Measurements from ENCODE around the gene AP5B1. TPM values are rescaled to one million over a fixed set of nuclear protein-coding genes. Genes with fewer than 3 reads are reported as not detected.
A peak's percentile ranks its signal among the peaks of the same experiment; 100 is the strongest.

AP5B1 gene, protein sequence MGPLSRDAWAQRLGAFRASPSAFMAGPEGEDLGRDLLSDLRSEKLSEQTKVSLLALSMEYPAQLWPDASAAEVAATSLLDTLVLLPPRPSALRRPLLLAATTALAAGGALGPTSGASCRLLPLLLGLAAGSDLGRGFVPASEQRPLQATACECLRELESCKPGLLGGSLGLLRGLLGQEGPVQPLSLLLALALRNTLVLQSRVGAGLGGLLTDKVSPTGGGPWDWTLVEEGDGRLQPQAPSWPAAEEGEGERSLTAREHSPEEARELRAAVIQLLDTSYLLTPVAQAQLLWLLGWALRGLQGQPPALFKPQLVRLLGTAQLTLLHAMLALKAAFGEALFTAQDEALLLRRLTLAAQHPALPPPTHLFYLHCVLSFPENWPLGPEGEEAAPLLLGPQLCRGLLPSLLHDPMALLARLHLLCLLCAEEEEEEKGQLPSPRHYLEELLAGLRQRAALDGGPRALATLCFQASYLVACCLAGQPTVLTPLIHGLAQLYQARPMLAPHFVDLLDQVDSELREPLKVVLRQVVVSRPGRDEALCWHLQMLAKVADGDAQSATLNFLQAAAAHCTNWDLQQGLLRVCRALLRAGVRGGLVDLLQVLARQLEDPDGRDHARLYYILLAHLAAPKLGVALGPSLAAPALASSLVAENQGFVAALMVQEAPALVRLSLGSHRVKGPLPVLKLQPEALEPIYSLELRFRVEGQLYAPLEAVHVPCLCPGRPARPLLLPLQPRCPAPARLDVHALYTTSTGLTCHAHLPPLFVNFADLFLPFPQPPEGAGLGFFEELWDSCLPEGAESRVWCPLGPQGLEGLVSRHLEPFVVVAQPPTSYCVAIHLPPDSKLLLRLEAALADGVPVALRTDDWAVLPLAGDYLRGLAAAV
- 11.5 and 14.4 TPM in 2 replicates for total RNA-seq (ENCODE audit: low replicate concordance)

DNA sequence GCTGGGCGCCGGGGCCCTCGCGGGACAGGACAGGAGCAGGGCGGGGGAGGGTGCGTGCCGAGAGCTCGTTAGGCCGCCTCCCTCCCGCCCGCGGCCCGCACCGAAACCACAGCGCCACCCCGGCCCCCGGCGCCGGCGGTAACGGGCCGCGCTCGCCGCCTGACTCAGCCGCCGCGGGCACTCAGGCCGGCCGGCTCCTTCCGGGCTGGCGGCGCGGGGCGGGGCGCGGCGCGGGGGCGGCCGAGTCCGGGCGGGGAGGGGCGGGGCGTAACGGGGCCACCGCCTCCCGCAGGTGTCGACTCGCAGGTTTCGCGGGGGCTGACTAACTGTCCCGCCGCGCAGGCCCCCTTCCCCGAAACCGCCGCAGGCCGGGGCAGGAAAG lies at the start of gene AP5B1:
Gene AP5B1 (minus strand): TSS at position 207 of the 382 bp plus-strand sequence. CDS start 385 bp downstream, outside the sequence.
- peak within 1 kb of the TSS; percentile 96 for H3K4me3 ChIP-seq (ENCODE audit: low read depth, low read length)
- TF ChIP-seq, protein P1, sequence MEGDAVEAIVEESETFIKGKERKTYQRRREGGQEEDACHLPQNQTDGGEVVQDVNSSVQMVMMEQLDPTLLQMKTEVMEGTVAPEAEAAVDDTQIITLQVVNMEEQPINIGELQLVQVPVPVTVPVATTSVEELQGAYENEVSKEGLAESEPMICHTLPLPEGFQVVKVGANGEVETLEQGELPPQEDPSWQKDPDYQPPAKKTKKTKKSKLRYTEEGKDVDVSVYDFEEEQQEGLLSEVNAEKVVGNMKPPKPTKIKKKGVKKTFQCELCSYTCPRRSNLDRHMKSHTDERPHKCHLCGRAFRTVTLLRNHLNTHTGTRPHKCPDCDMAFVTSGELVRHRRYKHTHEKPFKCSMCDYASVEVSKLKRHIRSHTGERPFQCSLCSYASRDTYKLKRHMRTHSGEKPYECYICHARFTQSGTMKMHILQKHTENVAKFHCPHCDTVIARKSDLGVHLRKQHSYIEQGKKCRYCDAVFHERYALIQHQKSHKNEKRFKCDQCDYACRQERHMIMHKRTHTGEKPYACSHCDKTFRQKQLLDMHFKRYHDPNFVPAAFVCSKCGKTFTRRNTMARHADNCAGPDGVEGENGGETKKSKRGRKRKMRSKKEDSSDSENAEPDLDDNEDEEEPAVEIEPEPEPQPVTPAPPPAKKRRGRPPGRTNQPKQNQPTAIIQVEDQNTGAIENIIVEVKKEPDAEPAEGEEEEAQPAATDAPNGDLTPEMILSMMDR (IDR thresholded peaks at IDR 0.05; ENCODE audit: insufficient read depth, low read length): no peak
- DNase-seq (ENCODE audit: low read depth): peak; percentile 26

DNA sequence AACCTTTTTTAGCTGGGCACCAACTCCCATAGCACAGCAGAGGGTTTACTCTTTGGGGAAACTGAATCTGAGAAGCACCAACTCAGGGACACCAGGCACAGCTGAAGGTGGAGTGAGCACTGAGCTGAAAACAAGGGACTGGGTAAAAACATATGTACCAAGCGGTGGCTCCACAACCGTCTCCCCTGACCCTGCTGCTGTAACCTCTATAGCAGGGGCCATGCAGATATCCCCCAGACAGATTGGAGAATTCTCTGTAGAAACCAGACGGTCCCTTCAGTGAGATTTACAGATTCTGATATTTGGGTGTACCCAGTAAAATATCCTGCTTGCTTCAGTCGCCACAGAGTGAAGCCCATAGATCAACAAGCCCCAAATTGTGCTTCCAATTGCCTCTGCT lies 48.7 kb upstream of the AP5B1 start:
- no peak overlapping the region for H3K4me3 ChIP-seq (ENCODE audit: low read depth, low read length)
- DNase-seq (ENCODE audit: low read depth): no peak
- TF ChIP-seq, protein P1 (IDR thresholded peaks at IDR 0.05; ENCODE audit: insufficient read depth, low read length): no peak

DNA sequence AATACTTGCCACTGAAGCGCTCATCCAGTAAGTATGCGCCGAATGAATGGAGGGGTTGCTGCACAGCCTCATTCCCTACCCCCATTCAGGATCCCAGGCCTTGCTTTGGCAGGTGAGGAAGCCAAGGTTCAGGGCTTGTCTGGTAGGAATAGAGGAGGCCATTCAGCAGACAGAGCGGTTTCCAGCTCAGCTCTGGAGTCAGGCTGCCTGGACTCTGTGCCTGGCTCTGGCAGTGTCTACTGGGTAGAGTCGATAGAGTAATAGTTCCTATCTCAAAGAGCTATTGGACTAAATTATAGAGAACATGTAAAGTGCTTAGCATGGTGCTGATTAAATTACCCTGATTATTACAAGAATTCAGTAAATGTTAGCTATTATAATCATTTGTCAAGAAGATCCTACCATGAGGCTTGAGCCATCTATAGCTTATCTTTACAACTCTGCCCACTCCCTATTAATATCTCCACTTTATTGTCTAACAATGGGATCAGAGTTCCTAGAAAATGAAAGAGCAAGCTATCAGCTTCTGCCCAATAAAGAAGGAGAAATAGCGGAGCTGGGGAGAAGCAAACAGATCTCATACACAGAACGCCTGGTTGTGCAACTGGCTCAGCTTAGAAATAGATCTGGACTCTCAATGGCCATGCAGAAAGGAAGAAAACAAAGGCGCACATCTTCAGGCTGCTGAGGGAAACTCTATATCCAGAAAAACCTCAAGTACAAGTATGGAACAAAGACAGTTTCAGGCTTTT lies 46.4 kb upstream of the AP5B1 start:
- H3K4me3 ChIP-seq (ENCODE audit: low read depth, low read length): no peak overlapping the region
- DNase-seq (ENCODE audit: low read depth): no peak
- TF ChIP-seq, protein P1 (IDR thresholded peaks at IDR 0.05; ENCODE audit: insufficient read depth, low read length): no peak

DNA sequence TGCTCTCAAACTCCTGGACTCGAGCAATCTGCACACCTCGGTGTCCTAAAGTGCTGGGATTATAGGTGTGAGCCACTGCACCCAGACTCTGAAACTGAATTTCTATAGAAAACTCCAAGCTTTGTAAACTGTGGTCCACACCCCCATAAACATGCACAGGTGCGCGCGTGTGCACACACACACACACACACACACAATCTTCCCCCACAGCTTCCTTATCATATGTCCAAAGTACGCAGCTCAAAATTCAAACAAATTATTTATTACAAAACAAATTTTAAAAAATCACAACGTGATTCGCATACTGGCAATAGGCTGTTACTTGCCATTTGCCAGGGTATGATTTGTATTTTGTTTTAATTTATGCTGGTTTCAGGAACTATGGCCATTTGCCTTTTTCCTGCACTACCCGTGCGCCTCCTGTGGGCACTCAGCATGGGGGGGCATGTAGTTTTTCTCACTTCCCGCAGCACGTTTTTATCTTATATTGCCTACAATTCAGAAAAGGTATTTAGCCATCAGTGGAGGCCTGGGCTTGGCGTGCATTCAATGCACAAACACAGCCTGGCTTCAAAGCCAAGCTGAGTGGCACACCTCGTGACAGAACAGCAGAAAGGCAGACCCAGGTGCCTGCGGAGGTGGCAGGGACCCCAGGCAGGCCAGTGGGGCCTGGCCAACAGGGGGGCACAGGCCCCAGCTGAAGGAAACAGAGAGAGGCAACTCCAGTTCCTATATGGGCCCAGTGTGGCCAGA lies 42.2 kb upstream of the AP5B1 start:
- H3K4me3 ChIP-seq (ENCODE audit: low read depth, low read length): no peak overlapping the region
- TF ChIP-seq, protein P1 (IDR thresholded peaks at IDR 0.05; ENCODE audit: insufficient read depth, low read length): no peak
- DNase-seq (ENCODE audit: low read depth): no peak

DNA sequence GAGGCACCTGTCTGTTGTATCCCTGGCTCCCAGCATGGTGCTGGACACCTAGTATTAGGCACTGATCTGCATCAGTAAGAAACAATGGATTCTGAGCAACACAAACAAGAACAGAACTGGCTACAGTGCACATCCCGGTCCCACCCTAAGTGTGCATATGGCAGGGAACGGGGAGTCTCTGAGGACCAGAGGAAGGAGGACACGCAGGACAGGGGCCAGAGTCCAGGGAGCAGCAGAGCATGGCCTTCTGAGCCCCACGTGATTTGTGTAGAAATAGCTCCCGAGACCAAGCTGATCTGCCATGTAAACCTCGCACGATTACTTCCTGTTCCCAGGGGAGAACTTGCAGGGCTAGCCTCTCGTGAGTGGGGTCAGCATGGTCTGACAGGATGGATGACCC lies 40.3 kb upstream of the AP5B1 start:
- no peak overlapping the region for H3K4me3 ChIP-seq (ENCODE audit: low read depth, low read length)
- DNase-seq (ENCODE audit: low read depth): no peak
- TF ChIP-seq, protein P1 (IDR thresholded peaks at IDR 0.05; ENCODE audit: insufficient read depth, low read length): no peak

Measured in fibroblast of the aortic adventitia (primary cell).